ENCODE results near the gene CLP1. TPM values are rescaled to one million over a fixed set of nuclear protein-coding genes. Genes with fewer than 3 reads are reported as not detected.
A peak's percentile ranks its signal among the peaks of the same experiment; 100 is the strongest.
"Not testable (repeated sequence)": the region's sequence is repeated elsewhere in the genome, so short reads cannot be mapped to it uniquely, and the experiment has no call there.

CLP1 gene
- polyA plus RNA-seq, 1 of the 3 experiments (the other 2 are of a cell fraction), result 18.1 TPM

DNA sequence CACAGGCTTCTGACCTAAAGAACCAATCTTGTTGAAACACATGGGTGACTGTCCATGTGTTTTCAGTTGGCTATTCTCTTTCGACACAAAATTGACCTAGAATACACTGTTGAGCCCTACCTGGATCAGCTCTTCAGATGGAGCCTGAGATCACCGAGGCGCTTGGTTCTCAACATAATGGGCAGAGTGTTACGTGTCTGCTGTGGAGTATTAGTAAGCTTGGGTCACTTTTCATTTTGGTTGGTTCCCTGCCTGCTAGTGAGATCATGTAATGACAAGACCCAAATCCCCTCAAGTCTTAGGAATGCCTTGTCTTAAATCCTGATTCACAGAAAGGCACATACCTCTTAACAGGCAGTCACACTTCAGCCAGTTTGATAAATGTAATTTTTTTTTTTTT, 45.8 kb downstream of the CLP1 start:
- peaks cover 0 to 3% of the 10 kb centered on the region in 2 experiments; a peak in 1 of 4 replicates for H3K4me1 ChIP-seq (ENCODE audit: control insufficient read depth in 1 of 2, insufficient read depth in 2 of 2, low read depth in 1 of 2, low read length in 1 of 2)
- no peak overlapping the region for H2AFZ ChIP-seq (ENCODE audit: low read depth)
- CTCF ChIA-PET, result interaction anchor here (1.5 to 3.7 kb wide), 2 partner anchors 97 to 177 kb away, joined by 4 to 15 read pairs; no protein-coding TSS in a partner anchor
- DNase-seq, result no peak
- no peak overlapping the region for H3K4me3 ChIP-seq (ENCODE audit: low read depth in 2 of 2, low read length in 1 of 2)
- H4K20me1 ChIP-seq (ENCODE audit: insufficient read depth), result no peaks in the 10 kb centered on the region; the same call in 1 of the 2 replicates
- no peaks in the 10 kb centered on the region for H3K27me3 ChIP-seq (ENCODE audit: insufficient read depth)
- peaks cover 34% of the 10 kb centered on the region for H3F3A ChIP-seq (replicated peaks; ENCODE audit: insufficient read depth)
- TF ChIP-seq MAX (IDR thresholded peaks at IDR 0.05; ENCODE audit: low read depth) (no peak), GATA2 (CRISPR knock-in tag; IDR thresholded peaks at IDR 0.05) (no peak)
- TF ChIP-seq, protein P1, sequence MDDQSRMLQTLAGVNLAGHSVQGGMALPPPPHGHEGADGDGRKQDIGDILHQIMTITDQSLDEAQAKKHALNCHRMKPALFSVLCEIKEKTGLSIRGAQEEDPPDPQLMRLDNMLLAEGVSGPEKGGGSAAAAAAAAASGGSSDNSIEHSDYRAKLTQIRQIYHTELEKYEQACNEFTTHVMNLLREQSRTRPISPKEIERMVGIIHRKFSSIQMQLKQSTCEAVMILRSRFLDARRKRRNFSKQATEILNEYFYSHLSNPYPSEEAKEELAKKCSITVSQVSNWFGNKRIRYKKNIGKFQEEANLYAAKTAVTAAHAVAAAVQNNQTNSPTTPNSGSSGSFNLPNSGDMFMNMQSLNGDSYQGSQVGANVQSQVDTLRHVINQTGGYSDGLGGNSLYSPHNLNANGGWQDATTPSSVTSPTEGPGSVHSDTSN (IDR thresholded peaks at IDR 0.05), result no peak
- no peaks in the 10 kb centered on the region for H3K9me3 ChIP-seq
- H3K36me3 ChIP-seq (replicated peaks in 1 of 2; ENCODE audit: control insufficient read depth in 1 of 2, insufficient read depth in 2 of 2, low read length in 1 of 2), result peaks cover 56 to 65% of the 10 kb centered on the region in 2 experiments
- POLR2A ChIA-PET, result interaction anchor here (1.3 kb wide), 1 partner anchor 8 kb away, joined by 5 read pairs; the partner anchor contains the start of gene MED19
- no peaks in the 10 kb centered on the region for H3K9me2 ChIP-seq
- H3K27ac ChIP-seq (ENCODE audit: low read depth in 2 of 2, low read length in 1 of 2), result 0 out of 4 replicates have a peak overlapping the region, but pooled peaks of 1 of the 2 experiments have one; percentile 21
- H3K79me2 ChIP-seq (ENCODE audit: insufficient read depth), result peaks cover 39% of the 10 kb centered on the region
- WGBS (ENCODE audit: low lambda C conversion rate), result 100% methylated on average over 4 of the region's 4 CpGs
- H3K4me2 ChIP-seq, result no peak overlapping the region
- no peak overlapping the region for H3K9ac ChIP-seq

GRCh38 chr11:57704932-57705331, 47.4 kb downstream of the CLP1 start:
- WGBS (ENCODE audit: low lambda C conversion rate), result 98% methylated on average over 5 of the region's 6 CpGs

DNA sequence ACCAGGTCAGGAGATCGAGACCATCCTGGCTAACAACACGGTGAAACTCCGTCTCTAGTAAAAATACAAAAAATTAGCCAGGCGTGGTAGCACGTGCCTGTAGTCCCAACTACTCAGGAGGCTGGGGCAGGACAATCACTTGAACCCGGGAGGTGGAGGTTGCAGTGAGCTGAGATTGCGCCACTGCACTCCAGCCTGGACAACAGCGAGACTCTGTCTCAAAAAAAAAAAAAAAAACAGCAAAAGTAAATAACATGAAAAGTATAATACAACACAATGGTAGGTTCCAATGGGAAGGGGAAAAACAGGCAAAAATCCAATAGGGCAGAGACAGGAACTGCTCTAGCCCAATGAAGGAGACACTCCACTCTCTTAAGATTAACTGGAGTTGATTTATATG, 47.9 kb downstream of the CLP1 start:
- H3K4me3 ChIP-seq (ENCODE audit: low read depth in 2 of 2, low read length in 1 of 2); H3K9me3 ChIP-seq; H4K20me1 ChIP-seq (ENCODE audit: insufficient read depth); DNase-seq; H3K9me2 ChIP-seq; H2AFZ ChIP-seq (ENCODE audit: low read depth); H3K27ac ChIP-seq (ENCODE audit: low read depth in 2 of 2, low read length in 1 of 2); H3K27me3 ChIP-seq (ENCODE audit: insufficient read depth); H3K4me2 ChIP-seq; H3K9ac ChIP-seq; H3K4me1 ChIP-seq (ENCODE audit: control insufficient read depth in 1 of 2, insufficient read depth in 2 of 2, low read depth in 1 of 2, low read length in 1 of 2): not testable (repeated sequence)
- ChIA-PET POLR2A (interaction anchor here (0.6 kb wide), 1 partner anchor 465 kb away, joined by 3 read pairs; no protein-coding TSS in a partner anchor), CTCF (interaction anchor here (1.1 to 1.4 kb wide), 3 partner anchors 18 to 137 kb away, joined by 3 to 4 read pairs (median 3); no protein-coding TSS in a partner anchor)
- H3K36me3 ChIP-seq (replicated peaks in 1 of 2; ENCODE audit: control insufficient read depth in 1 of 2, insufficient read depth in 2 of 2, low read length in 1 of 2), result peaks cover 36 to 50% of the 10 kb centered on the region in 2 experiments
- peaks cover 60% of the 10 kb centered on the region for H3K79me2 ChIP-seq (ENCODE audit: insufficient read depth)
- peaks cover 34% of the 10 kb centered on the region for H3F3A ChIP-seq (replicated peaks; ENCODE audit: insufficient read depth)
- 98% methylated on average over 8 of the region's 8 CpGs for WGBS (ENCODE audit: low lambda C conversion rate)

More at GRCh38 chr11:57704932-57705331, 47.4 kb downstream of the CLP1 start:
- CTCF ChIA-PET, result interaction anchor here (1.1 to 1.5 kb wide), 4 partner anchors 17 to 178 kb away, joined by 3 to 4 read pairs (median 4); no protein-coding TSS in a partner anchor
- no peaks in the 10 kb centered on the region; the same call in 1 of the 2 replicates for H4K20me1 ChIP-seq (ENCODE audit: insufficient read depth)
- H2AFZ ChIP-seq (ENCODE audit: low read depth), result no peak overlapping the region
- H3K4me1 ChIP-seq (ENCODE audit: control insufficient read depth in 1 of 2, insufficient read depth in 2 of 2, low read depth in 1 of 2, low read length in 1 of 2), result peaks cover 0 to 3% of the 10 kb centered on the region in 2 experiments; a peak in 1 of 4 replicates
- H3K79me2 ChIP-seq (ENCODE audit: insufficient read depth), result peaks cover 55% of the 10 kb centered on the region
- H3K9me3 ChIP-seq, result no peaks in the 10 kb centered on the region
- no peak for DNase-seq
- TF ChIP-seq SMC3 (IDR thresholded peaks at IDR 0.05; ENCODE audit: low read depth, low read length) (no peak), MEF2A (IDR thresholded peaks at IDR 0.05; ENCODE audit: borderline replicate concordance, low read depth) (no peak), GATA2 (CRISPR knock-in tag; IDR thresholded peaks at IDR 0.05) (no peak), POLR2AphosphoS5 (IDR thresholded peaks at IDR 0.05; ENCODE audit: low read depth, low read length) (no peak), FOXJ3 (CRISPR knock-in tag; IDR thresholded peaks at IDR 0.05) (no peak)
- TF ChIP-seq, protein P2, sequence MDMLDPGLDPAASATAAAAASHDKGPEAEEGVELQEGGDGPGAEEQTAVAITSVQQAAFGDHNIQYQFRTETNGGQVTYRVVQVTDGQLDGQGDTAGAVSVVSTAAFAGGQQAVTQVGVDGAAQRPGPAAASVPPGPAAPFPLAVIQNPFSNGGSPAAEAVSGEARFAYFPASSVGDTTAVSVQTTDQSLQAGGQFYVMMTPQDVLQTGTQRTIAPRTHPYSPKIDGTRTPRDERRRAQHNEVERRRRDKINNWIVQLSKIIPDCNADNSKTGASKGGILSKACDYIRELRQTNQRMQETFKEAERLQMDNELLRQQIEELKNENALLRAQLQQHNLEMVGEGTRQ (IDR thresholded peaks at IDR 0.05; ENCODE audit: borderline replicate concordance, low read depth, low read length), result no peak
- H3K36me3 ChIP-seq (replicated peaks in 1 of 2; ENCODE audit: control insufficient read depth in 1 of 2, insufficient read depth in 2 of 2, low read length in 1 of 2), result peaks cover 40 to 53% of the 10 kb centered on the region in 2 experiments
- no peak overlapping the region for H3K9ac ChIP-seq
- no peak overlapping the region for H3K27ac ChIP-seq (ENCODE audit: low read depth in 2 of 2, low read length in 1 of 2)
- H3K9me2 ChIP-seq, result no peaks in the 10 kb centered on the region
- peaks cover 34% of the 10 kb centered on the region for H3F3A ChIP-seq (replicated peaks; ENCODE audit: insufficient read depth)
- POLR2A ChIA-PET, result interaction anchor here (0.6 kb wide), 2 partner anchors 11 to 464 kb away, joined by 3 to 4 read pairs; no protein-coding TSS in a partner anchor
- no peak overlapping the region for H3K4me3 ChIP-seq (ENCODE audit: low read depth in 2 of 2, low read length in 1 of 2)
- H3K27me3 ChIP-seq (ENCODE audit: insufficient read depth), result no peaks in the 10 kb centered on the region
- H3K4me2 ChIP-seq, result no peak overlapping the region
